ENCODE measurements around the gene CNTN5.

The CNTN5 gene

GRCh38 chr11:100367892-100368291, 1347.1 kb downstream of the CNTN5 start:
- Mint-ChIP-seq H3K4me3 (no peak overlapping the region), H3K36me3 (no peaks in the 10 kb centered on the region), H3K4me1 (no peaks in the 10 kb centered on the region), H3K27ac (no peak overlapping the region), H3K9me3 (peaks cover 14% of the 10 kb centered on the region)
- ATAC-seq (no peak), DNase-seq (ENCODE audit: low spot score in 2 of 2) (no peak)

GRCh38 chr11:100383357-100383865, 1362.7 kb downstream of the CNTN5 start:
- H3K36me3 Mint-ChIP-seq: no peaks in the 10 kb centered on the region
- DNase-seq (ENCODE audit: low spot score in 2 of 2): no peak
- H3K9me3 Mint-ChIP-seq: peaks cover 20% of the 10 kb centered on the region
- H3K27ac Mint-ChIP-seq: no peak overlapping the region
- H3K4me3 Mint-ChIP-seq: no peak overlapping the region
- H3K4me1 Mint-ChIP-seq: no peaks in the 10 kb centered on the region
- ATAC-seq: no peak

GRCh38 chr11:100396266-100396665, 1375.5 kb downstream of the CNTN5 start:
- DNase-seq (ENCODE audit: low spot score in 2 of 2) (no peak), ATAC-seq (no peak)
- no peaks in the 10 kb centered on the region for H3K4me1 Mint-ChIP-seq
- H3K4me3 Mint-ChIP-seq: no peak overlapping the region
- H3K9me3 Mint-ChIP-seq: peaks cover 10% of the 10 kb centered on the region
- H3K27ac Mint-ChIP-seq: no peak overlapping the region
- H3K36me3 Mint-ChIP-seq: no peaks in the 10 kb centered on the region

GRCh38 chr11:100397401-100397800, 1376.7 kb downstream of the CNTN5 start:
- DNase-seq (ENCODE audit: low spot score in 2 of 2) (no peak), ATAC-seq (no peak)
- Mint-ChIP-seq H3K4me3 (no peak overlapping the region), H3K36me3 (no peaks in the 10 kb centered on the region), H3K27ac (no peak overlapping the region), H3K9me3 (peaks cover 10% of the 10 kb centered on the region), H3K4me1 (no peaks in the 10 kb centered on the region)

- DNase-seq (ENCODE audit: low spot score in 2 of 2) (no peak), ATAC-seq (no peak)
- H3K27ac Mint-ChIP-seq: no peak overlapping the region
- peaks cover 13% of the 10 kb centered on the region for H3K9me3 Mint-ChIP-seq
- no peaks in the 10 kb centered on the region for H3K4me1 Mint-ChIP-seq
- H3K4me3 Mint-ChIP-seq: no peak overlapping the region
- H3K36me3 Mint-ChIP-seq: no peaks in the 10 kb centered on the region
These were observed 1383.1 kb downstream of the CNTN5 start for GRCh38 chr11:100403816-100404215.

GRCh38 chr11:100404907-100405306, 1384.2 kb downstream of the CNTN5 start:
- no peak overlapping the region for H3K27ac Mint-ChIP-seq
- no peak overlapping the region for H3K4me3 Mint-ChIP-seq
- no peaks in the 10 kb centered on the region for H3K4me1 Mint-ChIP-seq
- H3K9me3 Mint-ChIP-seq: peaks cover 10% of the 10 kb centered on the region
- DNase-seq (ENCODE audit: low spot score in 2 of 2): no peak
- no peak for ATAC-seq
- no peaks in the 10 kb centered on the region for H3K36me3 Mint-ChIP-seq
